HepG2 (cell line): ENCODE data around the gene USP34. TPM values are rescaled to one million over a fixed set of nuclear protein-coding genes. Genes with fewer than 3 reads are reported as not detected.

Experiments used
- ATAC-seq: fragments of 200-7000 bp; cut with Tn5 transposase; 3 replicates; pipeline ENCODE4 v1.9.1; 2020; ENCODE audit warnings: mild to moderate bottlenecking, moderate library complexity
- BruUV-seq: library from RNA; stranded (reverse); fragments of 400-500 nt; replicated peaks from 2 replicates; lab custom pipeline; 2021; lab: Mats Ljungman, UMichigan
- CTCF ChIA-PET: fragments of 300-600 bp; formaldehyde crosslinking; extraction: SDS; loops from one replicate; lab custom pipeline; 2021; ENCODE audit warnings: low total read pairs, inconsistent platforms, low intra/inter-chr PET ratio; lab: Yijun Ruan, JAX
- POLR2A ChIA-PET: fragments of 350-600 bp; sonication (Branson Sonifier 250); formaldehyde crosslinking; loops from one replicate; lab custom pipeline; 2020; ENCODE audit warnings: antibody characterized with exemption, inconsistent platforms; lab: Yijun Ruan, JAX
- DNase-seq: peaks from one replicate; pipeline ENCODE4 v3.0.0-alpha.2; 2015; ENCODE audit warnings: low spot score
- FAIRE-seq: peaks from 3 replicates; lab custom pipeline; 2011; peaks lifted over from hg19 to GRCh38; lab: Jason Lieb, UNC
- H2AFZ ChIP-seq: one replicate; pipeline ENCODE4 v1.6.1; 2011; ENCODE audit warnings: low read length, inconsistent platforms
- H3K27ac ChIP-seq: fragments of 300-600 bp; 3 replicates; pipeline ENCODE4 v1.8.0; 2011; ENCODE audit warnings: mixed run types, mild to moderate bottlenecking, mixed read lengths, low read length, inconsistent platforms; ENCODE audit not compliant: insufficient read depth; ENCODE audit errors: extremely low read length
- H3K27me3 ChIP-seq, 2 experiments: fragments of 200-600 bp in 1 of 2; 2 replicates in 1 of 2; 3 replicates in 1 of 2; pipeline versions ENCODE4 v1.6.0 to v1.8.0; 2011; ENCODE audit warnings: low read length in 2 of 2, mild to moderate bottlenecking in 2 of 2, moderate library complexity in 2 of 2, inconsistent platforms in 1 of 2; ENCODE audit not compliant: insufficient read depth in 2 of 2, control insufficient read depth in 1 of 2
- H3K36me3 ChIP-seq, 2 experiments: fragments of 200-600 bp in 1 of 2; replicated peaks in 1 of 2; 2 replicates in 1 of 2; 3 replicates in 1 of 2; pipeline versions ENCODE4 v1.5.1 to v1.8.0; 2011; ENCODE audit warnings: low read length in 2 of 2, inconsistent platforms in 1 of 2; ENCODE audit not compliant: insufficient read depth in 2 of 2, control insufficient read depth in 1 of 2
- H3K4me1 ChIP-seq: 2 replicates; pipeline ENCODE4 v1.5.1; 2012; ENCODE audit warnings: low read length, inconsistent platforms; ENCODE audit not compliant: insufficient read depth
- H3K4me2 ChIP-seq: 2 replicates; pipeline ENCODE4 v1.6.0; 2011; ENCODE audit warnings: low read depth, low read length, inconsistent platforms
- H3K4me3 ChIP-seq, 3 experiments: fragments of 200-600 bp in 1 of 3; sonication (generic), shearing (Covaris generic) in 1 of 3; replicated peaks in 1 of 3; 2 replicates each; pipeline ENCODE4 v1.5.1; 2011 to 2016; ENCODE audit warnings: low read length in 3 of 3, inconsistent platforms in 2 of 3, low read depth in 2 of 3, mild to moderate bottlenecking in 2 of 3, control low read depth in 1 of 3, mixed read lengths in 1 of 3; ENCODE audit not compliant: insufficient read depth in 1 of 3
- H3K79me2 ChIP-seq: one replicate; pipeline ENCODE4 v1.6.1; 2011; ENCODE audit warnings: low read length, inconsistent platforms; ENCODE audit not compliant: insufficient read depth
- H3K9ac ChIP-seq: 2 replicates; pipeline ENCODE4 v1.6.0; 2011; ENCODE audit warnings: mild to moderate bottlenecking, low read depth, low read length, inconsistent platforms; ENCODE audit not compliant: insufficient read depth
- H3K9me3 ChIP-seq: 2 replicates; pipeline ENCODE4 v1.5.1; 2012; ENCODE audit warnings: mild to moderate bottlenecking, low read length
- H4K20me1 ChIP-seq: 2 replicates; pipeline ENCODE4 v1.6.0; 2011; ENCODE audit warnings: inconsistent platforms, mild to moderate bottlenecking, low read length, moderate library complexity; ENCODE audit not compliant: insufficient read depth
- ERF ChIP-seq: IDR thresholded peaks from 2 replicates; pipeline ENCODE4 v1.6.1; 2018; ENCODE audit warnings: missing biosample characterization, missing genetic modification reagents
- GATA4 ChIP-seq: sonication (generic); IDR thresholded peaks from 2 replicates; pipeline ENCODE4 v1.6.1; 2016; ENCODE audit warnings: antibody characterized with exemption, low read depth, borderline replicate concordance
- JUNB ChIP-seq: sonication (generic); formaldehyde crosslinking; IDR thresholded peaks from 2 replicates; pipeline ENCODE4 v1.8.0; 2022; ENCODE audit warnings: missing genetic modification reagents, mild to moderate bottlenecking, borderline replicate concordance
- KAT7 ChIP-seq: IDR thresholded peaks from 2 replicates; pipeline ENCODE4 v1.6.1; 2018; ENCODE audit warnings: borderline replicate concordance, missing compliant biosample characterization
- MAFG ChIP-seq: sonication (generic); formaldehyde crosslinking; IDR thresholded peaks from 2 replicates; pipeline ENCODE4 v1.5.1; 2020; ENCODE audit warnings: mild to moderate bottlenecking, missing genetic modification reagents
- NR2F6 ChIP-seq, 2 experiments: IDR thresholded peaks; 2 replicates each; pipeline ENCODE4 v1.6.1; 2016; ENCODE audit warnings: antibody characterized with exemption in 1 of 2, mild to moderate bottlenecking in 1 of 2
- PAWR ChIP-seq: sonication (generic); formaldehyde crosslinking; IDR thresholded peaks from 2 replicates; pipeline ENCODE4 v1.4.0; 2020; ENCODE audit warnings: missing genetic modification reagents, mild to moderate bottlenecking, borderline replicate concordance
- PREB ChIP-seq: sonication (generic); formaldehyde crosslinking; IDR thresholded peaks from 2 replicates; pipeline ENCODE4 v1.4.0; 2020; ENCODE audit warnings: missing genetic modification reagents
- RFX5 ChIP-seq: IDR thresholded peaks from 2 replicates; pipeline ENCODE4 v1.6.1; 2011; ENCODE audit warnings: low read depth, low read length, improper control_type of control experiment
- SKI ChIP-seq: fragments of 450-650 bp; IDR thresholded peaks from one replicate; pipeline ENCODE4 v1.6.1; 2018; ENCODE audit warnings: mild to moderate bottlenecking; ENCODE audit not compliant: partially characterized antibody
- SMAD3 ChIP-seq: sonication (generic); formaldehyde crosslinking; IDR thresholded peaks from 2 replicates; pipeline ENCODE4 v1.4.0; 2020; ENCODE audit warnings: missing genetic modification reagents
- SP5 ChIP-seq: IDR thresholded peaks from 2 replicates; pipeline ENCODE4 v1.6.1; 2016; ENCODE audit warnings: low read depth, borderline replicate concordance
- STAG1 ChIP-seq: sonication (generic); formaldehyde crosslinking; IDR thresholded peaks from 2 replicates; pipeline ENCODE4 v1.4.0; 2020; ENCODE audit warnings: missing genetic modification reagents
- STAT6 ChIP-seq: sonication (generic); formaldehyde crosslinking; IDR thresholded peaks from 2 replicates; pipeline ENCODE4 v1.4.0; 2020; ENCODE audit warnings: missing genetic modification reagents, mild to moderate bottlenecking, borderline replicate concordance
- ZNF468 ChIP-seq: sonication (generic); formaldehyde crosslinking; IDR thresholded peaks from 2 replicates; pipeline ENCODE4 v1.8.0; 2022; ENCODE audit warnings: mild to moderate bottlenecking, moderate library complexity, missing genetic modification reagents
- ZNF589 ChIP-seq: sonication (generic); formaldehyde crosslinking; conservative IDR thresholded peaks from 2 replicates; pipeline ENCODE4 v1.8.0; 2022; ENCODE audit warnings: mild to moderate bottlenecking, moderate library complexity, missing genetic modification reagents
- ZNF639 ChIP-seq: conservative IDR thresholded peaks from 2 replicates; pipeline ENCODE4 v1.6.1; 2018; ENCODE audit warnings: missing genetic modification reagents
- ZNF775 ChIP-seq: sonication (generic); formaldehyde crosslinking; IDR thresholded peaks from 2 replicates; pipeline ENCODE4 v1.4.0; 2020; ENCODE audit warnings: missing genetic modification reagents, mild to moderate bottlenecking, moderate library complexity, borderline replicate concordance
- WGBS: methylation state at CpG from one replicate; pipeline ENCODE4 v1.1.6; 2017; ENCODE audit warnings: low lambda C conversion rate; 5-methylcytosine and 5-hydroxymethylcytosine counted together
- in situ Hi-C: cut with HindIII; loops from 2 replicates; pipeline ENCODE4 v1.10.0; 2017; ENCODE audit warnings: low pct_unique_long_range_greater_than_20kb; ENCODE audit not compliant: extremely low pct_ligation_motif_present
- intact Hi-C: fragments of 100-400 bp; cut with micrococcal nuclease; formaldehyde crosslinking; loops from one replicate; pipeline ENCODE4 v1.10.0; 2022; ENCODE audit not compliant: unreplicated experiment
- polyA plus RNA-seq, 8 experiments: library from polyadenylated mRNA; depleted of rRNA in 3 of 8; stranded (reverse) in 7 of 8; unstranded in 1 of 8; fragments of >200 nt; fragmentation: Illumina TruSeq in 4 of 8; extraction: Trizol in 4 of 8; gene quantifications; 2 replicates each; pipeline versions ENCODE4 v1.2.1 to v1.2.3, GENCODE V29; 2011 to 2016; ENCODE audit warnings: low read depth in 4 of 8, missing spikeins in 1 of 8, mixed read lengths in 1 of 8; ENCODE audit not compliant: insufficient read depth in 1 of 8
- total RNA-seq, 5 experiments: library from RNA; depleted of rRNA; stranded (reverse); fragments of >200 nt; fragmentation: Illumina TruSeq; extraction: Trizol; gene quantifications; 2 replicates each; pipeline ENCODE4 v1.2.3, GENCODE V29; 2016; ENCODE audit warnings: low read depth in 1 of 5

The USP34 gene
- total and polyA plus RNA-seq, 2 of the 13 experiments (the other 11 are each of a cell fraction or from before 2014, with no cell fraction given): 99.2 to 100 TPM

- ATAC-seq (peak; percentile 51; the same call in 1 of the 3 replicates), FAIRE-seq (no peak)
Measured at GRCh38 chr2:61255580-61256437, 215.1 kb downstream of the USP34 start.

More at GRCh38 chr2:61255580-61256437, 215.1 kb downstream of the USP34 start:
- TF ChIP-seq RFX5: no peak
- no peak for TF ChIP-seq STAT6 (CRISPR knock-in tag)
- no peak for TF ChIP-seq GATA4
- TF ChIP-seq SP5: no peak
- TF ChIP-seq JUNB (CRISPR knock-in tag): no peak
- no peak for TF ChIP-seq SMAD3 (CRISPR knock-in tag)
- no peak for TF ChIP-seq ERF (CRISPR knock-in tag)
- no peak for TF ChIP-seq KAT7
- TF ChIP-seq PAWR (CRISPR knock-in tag): no peak
- no peak for TF ChIP-seq ZNF639 (CRISPR knock-in tag)
- no peak for TF ChIP-seq SKI
- no peak for TF ChIP-seq NR2F6 (IDR thresholded peaks at IDR 0.05)
- no peak for TF ChIP-seq NR2F6 (CRISPR knock-in tag; IDR thresholded peaks at IDR 0.05)
- TF ChIP-seq ZNF775: no peak
- no peak for TF ChIP-seq ZNF589 (CRISPR knock-in tag)
- TF ChIP-seq MAFG: no peak
- no peak for TF ChIP-seq STAG1 (CRISPR knock-in tag)
- TF ChIP-seq PREB (CRISPR knock-in tag): no peak
- no peak for TF ChIP-seq ZNF468
- TF ChIP-seq, all 625 proteins: peak for 0
- no peak overlapping the region for H3K4me2 ChIP-seq
- no peak overlapping the region for H2AFZ ChIP-seq
- H3K79me2 ChIP-seq: no peaks in the 10 kb centered on the region
- H3K27me3 ChIP-seq: no peaks in the 10 kb centered on the region
- intact Hi-C loops (no loop called here), in situ Hi-C loops (no loop called here)
- H3K9ac ChIP-seq: no peak overlapping the region
- ChIA-PET POLR2A (no interaction called here), CTCF (no interaction called here)
- BruUV-seq: TSS peak; percentile 9
- peaks cover 2 to 46% of the 10 kb centered on the region in 2 experiments for H3K36me3 ChIP-seq
- 96% methylated on average over 5 of the region's 5 CpGs for WGBS
- H3K9me3 ChIP-seq: no peaks in the 10 kb centered on the region
- H3K27ac ChIP-seq: no peak overlapping the region
- peak; percentile 64 for DNase-seq
- H3K4me1 ChIP-seq: peaks cover 7% of the 10 kb centered on the region; the same call in 1 of the 2 replicates
- no peaks in the 10 kb centered on the region for H4K20me1 ChIP-seq
- H3K4me3 ChIP-seq: no peak overlapping the region
